Midbrain (tissue), 1 donor: ENCODE data around the gene SEMA6A.
A peak's percentile ranks its signal among the peaks of the same experiment; 100 is the strongest.

ENCODE experiments used
- DNase-seq: peaks from one replicate; lab custom pipeline; 2025; lab: John Stamatoyannopoulos, UW

The SEMA6A gene, protein sequence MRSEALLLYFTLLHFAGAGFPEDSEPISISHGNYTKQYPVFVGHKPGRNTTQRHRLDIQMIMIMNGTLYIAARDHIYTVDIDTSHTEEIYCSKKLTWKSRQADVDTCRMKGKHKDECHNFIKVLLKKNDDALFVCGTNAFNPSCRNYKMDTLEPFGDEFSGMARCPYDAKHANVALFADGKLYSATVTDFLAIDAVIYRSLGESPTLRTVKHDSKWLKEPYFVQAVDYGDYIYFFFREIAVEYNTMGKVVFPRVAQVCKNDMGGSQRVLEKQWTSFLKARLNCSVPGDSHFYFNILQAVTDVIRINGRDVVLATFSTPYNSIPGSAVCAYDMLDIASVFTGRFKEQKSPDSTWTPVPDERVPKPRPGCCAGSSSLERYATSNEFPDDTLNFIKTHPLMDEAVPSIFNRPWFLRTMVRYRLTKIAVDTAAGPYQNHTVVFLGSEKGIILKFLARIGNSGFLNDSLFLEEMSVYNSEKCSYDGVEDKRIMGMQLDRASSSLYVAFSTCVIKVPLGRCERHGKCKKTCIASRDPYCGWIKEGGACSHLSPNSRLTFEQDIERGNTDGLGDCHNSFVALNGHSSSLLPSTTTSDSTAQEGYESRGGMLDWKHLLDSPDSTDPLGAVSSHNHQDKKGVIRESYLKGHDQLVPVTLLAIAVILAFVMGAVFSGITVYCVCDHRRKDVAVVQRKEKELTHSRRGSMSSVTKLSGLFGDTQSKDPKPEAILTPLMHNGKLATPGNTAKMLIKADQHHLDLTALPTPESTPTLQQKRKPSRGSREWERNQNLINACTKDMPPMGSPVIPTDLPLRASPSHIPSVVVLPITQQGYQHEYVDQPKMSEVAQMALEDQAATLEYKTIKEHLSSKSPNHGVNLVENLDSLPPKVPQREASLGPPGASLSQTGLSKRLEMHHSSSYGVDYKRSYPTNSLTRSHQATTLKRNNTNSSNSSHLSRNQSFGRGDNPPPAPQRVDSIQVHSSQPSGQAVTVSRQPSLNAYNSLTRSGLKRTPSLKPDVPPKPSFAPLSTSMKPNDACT

DNA sequence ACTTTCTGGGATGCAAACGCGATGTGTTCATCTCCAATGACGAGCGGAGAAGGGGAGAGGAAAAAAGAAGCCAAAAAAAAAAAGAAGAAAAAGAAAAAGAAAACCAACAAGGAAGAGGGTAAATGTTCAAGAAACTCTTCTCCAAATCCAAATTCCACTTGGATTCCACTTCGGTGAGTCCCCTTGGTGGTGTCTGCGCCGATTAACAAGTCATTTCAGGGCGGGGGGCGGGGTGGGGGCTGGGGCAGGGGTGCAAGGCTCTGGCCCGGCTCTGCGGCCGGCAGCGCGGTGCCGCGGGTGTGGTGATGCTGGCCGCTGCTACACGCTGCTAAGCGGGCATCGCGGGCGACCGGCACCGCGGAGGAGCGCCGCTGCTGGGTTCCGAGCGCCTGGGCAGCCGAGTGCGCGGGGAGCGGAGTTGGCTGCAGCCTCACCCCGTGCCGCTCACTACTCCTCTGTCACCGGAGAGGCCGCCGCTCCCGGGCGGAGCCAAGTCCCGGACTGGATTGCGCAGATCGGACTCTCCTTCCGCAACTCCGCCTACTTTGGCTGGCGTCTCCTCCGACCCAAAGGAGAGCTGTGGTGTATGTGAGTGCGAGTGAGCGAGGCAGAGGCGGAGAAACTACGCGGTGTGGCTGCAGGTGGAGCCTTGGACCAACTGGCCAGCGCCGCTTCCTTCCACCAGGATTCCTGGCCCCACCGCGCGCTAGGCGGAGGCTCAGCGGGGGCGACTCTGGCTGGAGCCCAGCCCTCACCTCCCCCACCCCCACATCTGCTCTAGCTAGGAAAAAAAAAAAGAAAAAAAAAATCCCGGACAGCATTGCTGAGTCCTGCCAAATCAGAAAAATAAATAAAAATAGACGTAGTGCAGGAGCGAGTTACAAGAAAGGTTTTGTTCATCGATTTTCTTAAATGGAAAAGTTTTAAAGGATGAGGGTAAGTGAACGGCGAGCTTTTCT is at the start of gene SEMA6A:
SEMA6A (minus strand) TSS at position 457 of the 959 bp plus-strand sequence. CDS start 69,879 bp downstream, outside the sequence.
- DNase-seq: peak; percentile 92

DNA sequence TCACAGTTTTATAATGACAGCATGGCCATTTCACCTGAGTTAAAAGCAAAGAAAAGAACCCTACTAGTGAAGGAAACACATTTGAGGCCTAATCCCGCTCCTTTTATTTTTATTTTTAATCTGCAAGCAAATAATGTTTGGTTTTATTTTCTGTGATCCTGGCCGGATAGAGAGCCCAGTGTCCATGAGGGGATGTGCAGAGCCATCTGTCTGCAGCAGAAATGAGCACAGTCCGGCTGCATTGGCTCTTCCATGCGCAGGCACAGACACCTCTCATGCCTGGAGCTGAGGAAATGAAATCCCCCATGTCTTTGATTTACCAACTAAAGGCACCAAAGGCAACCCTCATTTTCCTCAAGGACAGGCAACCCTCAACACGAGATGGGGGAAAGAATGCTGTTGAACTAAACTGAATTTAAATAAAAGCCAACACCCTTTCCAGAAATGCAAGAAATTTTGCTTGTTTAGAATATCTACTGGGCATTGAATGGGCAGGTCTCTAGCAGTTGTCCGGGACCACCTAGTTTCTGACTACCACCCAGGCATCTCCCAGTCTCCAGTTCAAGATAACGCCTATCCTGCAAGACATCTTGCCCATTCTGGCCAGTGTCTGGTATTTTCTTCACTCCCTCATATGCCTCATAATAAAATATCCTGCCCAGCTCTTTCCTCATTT is 47.9 kb upstream of the SEMA6A start:
- DNase-seq: peak; percentile 45

DNA sequence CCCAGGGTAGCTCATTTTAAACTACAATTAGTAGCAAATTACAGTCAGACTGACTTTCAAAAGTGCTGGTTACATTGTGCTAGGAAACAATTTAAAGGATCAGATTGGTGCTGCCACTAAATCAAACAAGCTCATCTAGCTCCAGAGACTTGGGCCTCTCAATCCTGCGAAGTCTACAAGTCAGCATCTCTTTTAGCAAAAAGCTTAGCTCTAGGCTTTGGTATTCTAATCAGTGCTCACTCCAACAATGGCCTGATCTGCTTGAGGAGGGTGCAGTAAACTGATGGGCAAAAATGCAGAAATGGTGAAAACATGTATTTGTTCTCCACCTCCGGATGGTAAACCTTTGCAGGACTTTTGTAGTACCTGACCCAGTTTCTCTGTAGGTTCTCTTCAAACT is 47.0 kb upstream of the SEMA6A start:
- DNase-seq: no peak

DNA sequence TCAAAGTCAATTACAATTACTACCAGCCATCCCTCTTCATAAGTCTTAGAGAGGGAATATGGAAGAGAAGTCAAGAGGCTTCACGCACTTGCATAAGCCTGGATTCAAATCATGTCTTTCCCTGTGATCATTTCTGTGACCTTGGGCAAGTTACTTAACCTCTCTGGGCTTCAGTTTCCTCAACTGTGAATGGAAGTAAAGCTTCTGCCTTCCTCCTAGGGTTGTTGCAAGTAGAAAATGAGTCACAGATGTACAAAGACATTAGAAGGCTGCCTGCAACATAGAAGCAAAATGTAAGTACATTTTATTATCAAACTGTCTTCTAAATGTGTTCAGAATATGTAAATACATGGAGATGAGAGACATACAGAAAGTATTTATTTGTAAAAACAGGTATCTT is 42.3 kb upstream of the SEMA6A start:
- DNase-seq: no peak

DNA sequence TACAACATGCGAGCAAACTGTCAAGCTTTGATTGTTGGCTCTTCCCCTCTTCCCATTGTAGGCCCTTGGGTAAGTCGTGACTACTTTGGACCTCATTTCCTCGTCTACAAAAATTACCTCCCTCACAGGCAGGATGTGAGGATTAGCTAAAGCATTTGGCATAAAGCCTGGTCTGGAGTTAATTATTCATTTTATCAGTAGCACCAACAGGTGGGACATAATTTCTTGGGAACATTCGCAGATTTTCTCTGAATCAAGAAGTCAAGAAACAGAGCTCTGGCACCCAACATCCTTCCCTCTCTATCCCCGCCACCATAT is 39.9 kb upstream of the SEMA6A start:
- DNase-seq: no peak

DNA sequence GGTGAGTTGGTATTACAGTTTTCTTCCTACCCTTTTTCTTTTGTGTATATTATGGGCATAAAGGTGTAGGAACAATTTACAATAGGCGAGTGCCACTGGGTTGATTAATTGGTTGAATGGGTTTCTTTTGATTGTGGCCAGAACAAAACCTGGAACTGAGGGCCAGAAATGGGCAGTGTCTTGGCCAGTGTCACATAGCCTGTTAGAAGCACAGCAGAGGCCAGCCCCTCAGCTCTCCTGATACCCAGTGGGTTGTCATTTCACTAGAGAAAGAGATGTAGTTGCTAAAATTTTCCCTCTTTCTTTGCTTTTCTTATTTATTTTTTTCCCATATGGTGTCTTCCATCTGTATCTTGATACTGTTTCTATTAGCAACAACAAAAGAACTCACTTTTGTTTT is 38.8 kb upstream of the SEMA6A start:
- no peak for DNase-seq

DNA sequence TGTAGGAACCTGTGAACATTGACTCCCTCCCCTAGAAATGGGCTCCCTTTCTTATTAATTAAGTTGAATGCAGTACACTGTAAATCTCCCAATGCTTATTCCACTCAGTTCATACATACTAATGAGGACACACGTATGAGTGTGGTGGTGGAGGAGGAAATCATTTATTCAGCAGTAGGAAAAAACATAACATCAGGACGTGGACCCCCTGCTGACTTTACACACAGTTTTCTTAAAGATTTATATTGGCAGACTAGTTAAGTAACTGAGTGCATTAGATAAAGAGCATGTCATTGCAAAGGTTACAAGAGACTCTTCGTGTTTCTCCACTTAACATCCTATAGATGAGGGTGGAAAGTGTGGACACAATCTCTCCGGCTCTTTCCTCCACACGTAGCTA is 37.8 kb upstream of the SEMA6A start:
- no peak for DNase-seq

DNA sequence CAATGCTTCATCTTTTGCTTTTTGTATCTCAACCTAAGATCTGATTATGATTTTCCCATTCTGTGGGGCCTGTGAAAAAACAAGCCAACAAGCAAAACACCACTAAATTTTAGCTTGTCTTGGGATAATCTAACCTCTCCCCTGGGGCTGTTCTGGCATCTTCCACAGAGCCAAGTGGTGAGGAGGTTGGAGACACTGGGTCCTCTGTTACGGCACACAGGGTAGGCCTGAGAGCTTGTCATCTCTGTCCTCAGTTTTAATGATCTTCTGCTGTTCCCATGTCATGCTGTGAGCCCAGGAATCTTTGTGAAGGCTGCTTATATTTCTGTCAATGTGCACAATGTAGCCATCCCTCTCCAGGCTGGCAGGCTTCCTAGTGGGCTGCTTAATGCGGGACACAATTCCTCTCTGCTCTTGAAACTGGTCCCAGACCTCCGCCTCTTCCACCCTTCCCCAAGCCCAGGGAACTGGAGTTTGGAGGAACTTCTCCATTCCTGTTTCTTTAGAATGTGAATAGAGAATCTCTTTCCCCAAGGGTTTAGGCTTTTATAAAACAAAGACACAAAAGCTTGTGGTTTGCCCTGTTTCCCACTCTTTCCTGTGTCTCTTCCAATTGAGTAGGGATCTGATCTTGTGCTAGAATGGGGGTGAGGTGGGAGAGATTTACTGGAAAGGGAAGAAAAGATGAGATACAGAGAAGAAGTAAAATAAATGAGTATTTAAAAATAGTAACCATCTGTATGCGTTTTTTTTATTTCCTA is 30.9 kb upstream of the SEMA6A start:
- DNase-seq: peak; percentile 41

DNA sequence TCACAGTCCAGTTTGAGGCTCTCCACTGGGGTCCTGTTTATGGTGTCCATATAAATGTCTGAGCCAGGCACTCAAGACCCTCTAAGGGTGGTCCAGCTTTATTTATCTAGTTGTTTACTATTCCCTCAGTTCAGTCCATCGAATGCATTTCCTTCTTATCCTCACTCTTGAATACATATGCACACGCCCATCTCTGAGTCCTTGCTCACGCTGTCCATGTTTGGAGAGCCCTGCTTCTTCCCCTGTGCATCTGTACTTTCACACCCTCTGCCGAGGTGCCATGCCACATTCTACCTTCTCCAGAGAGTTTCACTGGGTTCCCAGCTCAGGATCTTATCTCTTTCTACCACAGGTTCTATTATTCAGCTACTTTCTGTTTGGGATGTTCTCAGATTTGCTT is 30.2 kb upstream of the SEMA6A start:
- DNase-seq: no peak

DNA sequence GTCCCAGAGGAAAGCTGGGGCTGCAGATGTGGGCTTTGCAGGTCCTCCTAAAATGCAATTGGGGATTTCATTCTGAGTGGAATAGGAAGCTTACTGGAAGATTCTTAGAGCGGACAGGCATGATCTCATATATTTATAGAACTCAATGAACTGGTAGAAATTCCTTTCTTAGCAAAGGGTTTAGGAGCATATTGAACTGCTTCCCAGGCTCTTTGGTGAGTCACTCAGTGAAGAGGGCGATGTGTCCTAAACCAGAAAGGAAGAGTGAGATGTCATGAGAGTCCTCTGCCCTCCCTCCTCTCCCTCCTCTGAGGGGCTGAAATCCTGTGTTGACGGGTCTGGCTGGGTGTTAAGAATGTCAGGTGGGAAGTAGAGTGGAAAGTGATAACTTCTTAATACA is 26.3 kb upstream of the SEMA6A start:
- DNase-seq: no peak

DNA sequence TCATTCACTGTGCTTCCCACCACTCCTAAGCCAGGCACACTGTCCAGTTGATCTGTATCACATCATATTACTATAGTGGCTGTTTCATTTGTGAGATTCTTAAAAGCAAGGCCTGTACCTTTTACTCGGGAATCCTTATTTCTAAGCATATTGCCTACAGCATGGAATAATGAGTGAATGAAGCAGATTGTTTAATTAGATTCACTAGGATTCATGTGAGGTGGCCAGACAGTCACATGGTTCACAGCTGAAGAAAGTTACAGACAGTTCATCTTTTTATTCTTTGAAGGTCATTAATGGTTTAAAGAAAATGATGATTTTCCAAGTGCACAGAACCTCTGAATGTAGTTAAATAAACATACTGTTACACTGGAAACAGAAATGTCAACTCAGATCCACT is 24.3 kb upstream of the SEMA6A start:
- DNase-seq: no peak

DNA sequence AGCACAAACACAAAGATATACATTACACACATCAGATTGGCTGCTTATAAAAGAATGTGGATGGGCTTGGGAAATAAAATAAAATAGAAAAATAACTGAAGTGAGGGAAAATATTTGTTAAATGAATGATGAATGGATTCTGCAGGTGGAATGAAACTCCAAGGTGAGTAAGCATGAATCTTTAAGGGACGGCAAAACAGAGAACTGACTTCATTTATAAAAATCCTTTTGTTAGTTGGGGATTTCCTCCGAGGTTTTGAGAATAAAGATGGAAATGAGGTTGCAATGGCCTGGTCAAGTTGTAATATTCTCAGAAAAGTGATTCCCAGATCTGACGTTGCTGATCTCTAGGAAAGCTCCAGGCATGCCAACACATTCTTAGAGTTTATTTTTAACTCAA is 20.9 kb upstream of the SEMA6A start:
- DNase-seq: no peak

DNA sequence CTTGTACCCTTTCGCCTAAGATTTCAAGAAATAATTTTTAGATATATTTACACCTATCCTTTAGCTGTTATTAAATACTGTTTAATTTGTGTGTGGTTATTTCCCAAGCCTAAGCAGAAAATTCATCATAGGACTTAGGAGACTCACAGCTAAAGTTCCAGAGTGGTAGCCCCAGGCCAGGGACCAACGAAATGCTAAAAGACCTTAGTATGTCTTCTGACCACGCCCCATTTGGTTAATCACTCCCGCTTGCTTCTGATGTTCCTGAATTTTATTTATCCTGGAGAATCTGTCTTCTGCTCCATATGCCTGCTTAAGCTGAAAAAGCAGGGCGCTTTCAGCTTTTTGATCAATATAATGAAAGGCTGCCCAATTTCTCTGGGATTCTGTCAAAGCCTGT is 18.7 kb upstream of the SEMA6A start:
- DNase-seq: no peak

DNA sequence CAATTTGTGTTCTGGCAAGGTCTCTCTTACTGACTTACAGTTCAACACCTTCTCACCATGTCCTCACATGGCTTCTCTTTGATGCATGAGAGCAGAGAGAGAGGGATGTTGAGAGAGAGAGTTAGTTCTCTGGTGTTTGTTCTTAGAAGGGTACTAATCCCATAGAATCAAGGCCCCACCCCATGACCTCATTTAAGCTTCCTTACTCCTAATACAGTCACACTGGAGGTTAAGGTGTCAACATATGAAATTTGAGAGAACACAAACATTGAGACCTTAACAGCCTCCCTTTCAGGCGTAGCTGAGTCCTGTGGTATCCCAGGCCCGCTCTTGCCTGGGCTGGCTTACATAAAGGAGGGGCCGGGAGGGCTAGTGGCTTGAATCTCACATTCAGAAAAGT is 10.6 kb upstream of the SEMA6A start:
- DNase-seq: no peak

DNA sequence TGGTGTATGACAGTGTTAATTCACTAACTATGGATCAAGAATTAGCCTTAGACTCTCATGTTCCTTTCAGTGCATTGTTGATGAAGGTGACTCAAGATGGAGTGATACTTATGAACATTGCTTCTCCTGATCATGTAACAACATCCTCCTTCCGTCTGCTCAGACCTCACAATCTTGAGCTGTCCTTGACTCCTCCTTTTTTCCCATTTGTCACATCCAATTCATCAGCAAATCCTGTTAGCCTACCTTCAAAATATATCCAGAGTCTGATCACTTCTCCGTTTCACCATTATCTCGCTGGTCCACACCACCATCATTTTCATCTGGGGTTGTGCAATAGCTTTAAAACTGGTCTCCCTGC is 9.2 kb upstream of the SEMA6A start:
- DNase-seq: no peak

DNA sequence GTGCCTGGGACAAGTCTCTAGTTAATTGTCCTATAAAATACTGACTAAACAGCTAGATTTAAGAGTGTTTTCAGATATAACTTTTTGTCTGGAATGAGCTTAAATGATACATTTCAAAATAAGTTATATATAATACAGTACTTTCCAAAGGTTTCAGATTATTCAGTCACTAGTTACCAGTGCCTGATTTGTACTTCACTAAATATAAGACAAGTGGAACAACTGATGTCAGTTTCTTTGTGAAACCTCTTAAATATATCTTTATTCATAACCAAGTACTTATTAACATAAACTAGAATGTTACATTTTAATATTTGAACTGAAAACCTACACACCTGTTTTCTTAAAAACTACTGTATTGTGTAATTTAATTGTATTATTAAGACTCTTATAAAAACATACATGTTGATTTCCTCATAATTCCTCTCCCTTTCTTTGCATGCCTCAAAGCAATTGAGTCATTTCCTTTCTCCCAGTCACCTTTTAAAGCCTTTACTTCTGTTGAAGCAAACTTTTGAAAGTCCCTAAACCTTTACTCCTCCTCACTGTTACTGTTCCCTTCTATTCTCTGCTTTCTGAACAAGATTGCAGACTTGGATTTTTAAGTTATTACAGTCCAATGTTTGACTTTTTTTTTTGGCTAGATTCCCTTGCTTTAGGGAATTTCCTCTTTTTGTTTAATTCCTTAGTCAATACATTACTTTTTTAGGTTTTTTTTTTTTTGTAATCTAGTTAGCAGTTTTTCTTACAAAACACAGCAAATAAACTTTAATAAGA is 8.7 kb upstream of the SEMA6A start:
- DNase-seq: no peak

DNA sequence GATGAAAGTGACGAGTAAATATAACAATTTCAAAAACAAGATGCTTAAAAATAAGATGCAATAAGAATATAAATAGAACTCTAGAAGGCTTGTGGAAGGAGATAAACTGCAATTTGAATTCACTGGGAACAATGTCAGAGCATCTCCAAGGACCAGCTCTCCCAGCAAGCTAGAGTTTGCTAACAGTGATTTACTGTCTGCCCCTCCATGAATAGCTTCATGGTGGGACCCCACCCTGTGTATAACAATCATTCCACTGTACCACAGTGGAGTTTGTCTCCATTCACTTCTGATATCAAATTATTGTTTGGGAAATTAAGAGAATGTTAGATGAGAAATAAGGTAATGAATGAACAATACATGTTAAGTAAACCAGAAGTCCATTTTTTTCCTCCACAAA is 7.3 kb upstream of the SEMA6A start:
- no peak for DNase-seq

DNA sequence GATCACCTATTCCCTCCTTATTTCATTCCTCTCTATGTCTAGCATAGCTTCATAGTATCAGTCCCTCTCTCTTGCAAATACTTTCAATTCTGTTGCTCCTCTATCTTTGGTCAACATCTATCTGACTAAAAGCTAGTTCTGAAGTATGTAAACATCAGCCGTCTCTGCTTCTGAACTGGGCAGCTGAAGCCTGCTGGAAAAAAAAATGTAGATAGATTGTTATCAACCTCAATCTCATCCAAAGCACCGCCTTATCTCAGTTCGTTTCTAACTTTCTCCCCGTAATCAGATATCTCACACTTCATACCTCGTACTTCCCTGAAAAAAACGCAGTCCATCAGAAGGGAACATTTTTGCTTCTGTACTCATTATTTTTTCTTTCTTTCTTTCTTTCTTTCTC is 4.5 kb upstream of the SEMA6A start:
- no peak for DNase-seq

DNA sequence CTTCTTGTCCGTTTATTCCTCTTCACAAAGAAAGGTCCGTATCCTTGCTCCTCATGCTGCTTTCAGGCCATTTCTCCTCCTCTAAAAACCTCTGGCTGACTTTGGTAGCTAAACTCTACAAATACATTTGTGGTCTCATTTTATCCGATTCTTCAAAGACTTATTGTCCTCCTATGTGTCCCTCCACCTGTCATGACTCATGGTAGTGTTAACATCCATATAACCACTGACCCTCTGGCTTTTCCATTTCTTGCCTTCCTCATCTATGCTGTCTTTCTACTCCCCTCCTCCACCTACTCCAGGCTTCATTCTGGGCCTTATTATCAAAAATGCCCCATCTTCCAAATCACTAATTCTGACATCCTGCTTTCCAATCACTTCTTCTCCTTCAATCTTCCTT is 4.1 kb upstream of the SEMA6A start:
- no peak for DNase-seq
